Measurements from ENCODE around the gene TNFRSF25.
"Not testable (repeated sequence)": the region's sequence is repeated elsewhere in the genome, so short reads cannot be mapped to it uniquely, and the experiment has no call there.

Gene TNFRSF25

DNA sequence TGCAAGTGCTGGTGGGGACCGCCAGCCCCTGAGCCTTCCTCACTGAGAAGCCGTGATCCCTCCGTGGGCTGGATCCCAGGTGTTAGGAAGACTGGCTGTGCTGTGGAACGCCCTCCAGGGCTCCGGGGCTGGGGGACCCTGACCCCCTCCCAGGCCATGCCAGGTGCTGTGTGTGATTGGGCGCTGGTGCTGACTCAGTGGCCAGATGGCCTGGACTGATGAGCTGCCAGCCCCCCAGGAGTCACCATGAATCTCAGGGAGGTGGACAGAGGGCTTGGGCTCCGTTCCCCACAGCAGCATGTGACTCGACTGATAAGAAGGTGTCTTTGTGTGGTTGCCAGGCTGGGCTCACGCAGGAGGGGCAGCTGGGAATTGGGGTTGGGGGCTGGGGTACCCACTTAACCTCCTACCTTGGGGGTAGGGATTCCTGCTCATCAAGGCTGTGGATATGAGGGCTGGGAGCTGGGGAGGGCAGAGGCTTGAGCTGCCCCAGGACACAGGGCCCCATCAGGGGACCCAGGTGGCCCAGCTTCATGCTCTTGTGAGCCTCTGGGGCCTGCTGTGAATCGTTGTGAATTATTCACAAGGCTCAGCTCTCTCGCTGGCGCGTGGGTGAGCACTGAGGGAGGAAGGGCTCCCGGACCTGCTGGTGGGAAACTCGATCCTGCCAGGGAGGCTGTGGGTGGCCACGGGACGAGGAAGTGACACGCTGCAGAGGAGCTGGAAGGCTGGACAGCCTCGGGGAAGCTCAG is 36.1 kb downstream of the TNFRSF25 start:
- DNase-seq, result not testable (repeated sequence)

GRCh38 chr1:6428453-6428852 is 37.5 kb downstream of the TNFRSF25 start:
- DNase-seq, result not testable (repeated sequence)

DNA sequence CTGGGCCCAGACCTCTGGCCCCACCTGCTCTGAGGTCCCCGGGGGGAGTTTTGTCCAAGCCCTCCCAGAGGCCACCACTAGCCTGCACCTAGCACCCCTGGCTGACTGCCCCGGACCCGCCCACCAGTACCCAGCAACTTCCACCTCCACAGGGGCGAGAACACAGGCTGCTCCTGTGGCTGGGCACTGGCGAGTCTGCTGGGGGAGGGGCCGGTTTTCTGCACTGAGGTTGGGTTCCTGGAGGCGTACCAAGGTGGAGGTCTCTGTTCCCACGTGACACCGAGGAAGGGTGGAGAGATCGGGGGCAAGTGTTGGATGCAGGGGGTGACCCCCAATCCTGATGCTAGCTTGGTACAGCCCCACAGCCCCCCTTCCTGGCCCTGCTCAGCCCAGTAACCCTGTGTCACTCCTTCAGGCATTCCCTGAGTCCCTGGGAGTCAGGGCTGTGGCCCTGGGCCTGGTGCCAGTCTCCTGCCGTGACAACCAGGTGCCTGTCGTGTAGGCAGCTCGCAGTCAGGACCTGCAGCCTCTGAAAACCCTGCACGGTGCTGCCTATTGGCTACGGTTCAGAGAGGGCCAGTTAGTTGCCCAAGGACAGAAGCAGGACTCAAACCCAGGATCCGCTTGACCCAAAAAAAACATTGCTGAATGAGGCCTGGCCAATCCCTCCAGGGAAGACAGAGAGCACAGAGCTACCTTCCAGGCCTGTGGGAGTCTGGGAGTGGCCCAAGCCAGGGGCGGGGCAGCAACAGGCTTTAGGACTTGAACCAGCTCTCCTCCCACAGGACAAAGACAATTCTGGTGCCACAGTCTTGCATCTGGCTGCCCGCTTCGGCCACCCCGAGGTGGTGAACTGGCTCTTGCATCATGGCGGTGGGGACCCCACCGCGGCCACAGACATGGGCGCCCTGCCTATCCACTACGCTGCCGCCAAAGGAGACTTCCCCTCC is 38.3 kb downstream of the TNFRSF25 start:
- no peak for DNase-seq

DNA sequence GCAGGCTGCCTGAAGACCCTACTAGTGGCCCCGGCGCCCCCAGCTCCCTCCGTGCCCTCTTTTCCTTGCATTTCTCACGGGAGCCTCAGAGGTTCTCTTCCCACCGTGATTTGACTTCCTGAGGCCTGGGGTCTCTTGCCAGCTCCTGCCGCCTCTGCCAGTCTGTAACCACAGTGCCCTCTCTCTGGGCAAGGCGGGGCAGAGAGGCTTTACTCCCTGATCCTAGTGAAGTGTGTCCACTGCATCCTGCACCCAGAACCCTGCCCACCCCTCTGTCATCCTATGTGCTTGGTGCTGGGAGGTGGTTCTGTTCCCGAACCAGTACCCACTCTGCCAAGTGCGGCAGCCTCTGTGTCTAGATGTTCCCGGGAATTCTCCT is 39.0 kb downstream of the TNFRSF25 start:
- no peak for DNase-seq

- no peak for DNase-seq
Measured at GRCh38 chr1:6426277-6426971, 39.5 kb downstream of the TNFRSF25 start.

- no peak for DNase-seq
Measured at GRCh38 chr1:6425658-6426057, 40.3 kb downstream of the TNFRSF25 start.

GRCh38 chr1:6424619-6425593 is 41.1 kb downstream of the TNFRSF25 start, which contains the start of gene ESPN:
TSS of gene ESPN (plus strand) at chr1:6424776. CDS start at chr1:6424956, 180 bp downstream.
- DNase-seq, result no peak

GRCh38 chr1:6424000-6424565 is 41.9 kb downstream of the TNFRSF25 start:
- no peak for DNase-seq

DNA sequence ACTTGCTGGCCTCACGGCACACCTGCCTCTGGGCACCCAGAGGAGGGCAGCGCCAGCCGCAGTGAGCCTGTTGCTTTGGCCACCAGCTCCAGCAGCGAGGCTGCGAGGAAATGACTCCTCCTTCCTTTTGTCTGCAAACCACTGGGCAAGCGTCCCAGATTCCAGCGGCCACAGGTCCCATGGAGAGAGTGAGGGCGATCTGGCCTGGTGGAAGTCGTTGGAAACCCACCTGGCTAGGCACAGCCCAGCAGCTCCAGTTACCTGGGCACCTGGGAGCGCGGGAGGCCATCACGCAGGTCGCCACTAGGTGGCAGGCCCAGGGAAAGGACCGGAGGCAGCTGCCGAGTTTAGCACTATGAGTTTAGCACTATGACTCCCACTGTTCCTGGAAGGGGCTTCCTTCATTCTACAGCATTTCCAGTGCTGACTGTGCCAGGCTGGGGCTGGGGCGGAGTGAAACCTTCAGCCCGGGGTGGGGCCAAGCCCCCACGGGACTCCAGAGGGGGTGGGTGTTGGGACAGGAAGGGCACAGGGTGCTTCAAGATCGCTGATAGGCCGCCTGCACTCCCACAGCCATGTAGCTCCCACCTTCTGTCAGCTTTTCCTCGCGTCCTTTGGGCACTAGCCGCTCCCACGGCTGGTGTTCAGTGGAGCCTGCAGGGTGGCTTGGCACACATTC is 42.5 kb downstream of the TNFRSF25 start:
- DNase-seq, result peak; percentile 69

DNA sequence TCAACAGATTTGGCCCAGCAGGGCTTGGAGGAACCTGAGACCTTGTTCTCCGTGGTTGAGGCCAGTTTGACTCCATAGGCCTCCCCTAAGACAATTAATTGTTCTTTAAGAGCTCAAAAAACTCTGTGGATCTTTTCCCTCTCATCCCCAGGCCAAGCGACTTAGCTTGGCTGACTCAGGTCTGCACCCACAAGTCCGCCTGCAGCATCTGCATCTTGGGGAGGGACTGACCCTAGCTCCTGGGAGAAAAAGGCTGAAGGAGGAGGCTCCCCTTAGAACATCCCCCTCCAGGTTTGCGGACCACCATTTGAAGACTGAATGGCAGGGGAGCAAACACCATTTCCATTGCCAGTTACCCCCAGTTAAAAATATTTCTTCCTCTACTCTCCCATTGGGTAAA is 44.7 kb downstream of the TNFRSF25 start:
- DNase-seq, result no peak

GRCh38 chr1:6420454-6421042 is 45.4 kb downstream of the TNFRSF25 start:
- no peak for DNase-seq

GRCh38 chr1:6419804-6420453 is 46.0 kb downstream of the TNFRSF25 start, which contains the start of gene HES2:
TSS of gene HES2 (minus strand) at chr1:6419919. CDS start at chr1:6419820, 99 bp downstream.
- peak; percentile 12 for DNase-seq

GRCh38 chr1:6419397-6419803 is 46.6 kb downstream of the TNFRSF25 start:
- DNase-seq, result peak; percentile 7

- no peak for DNase-seq
Measured at GRCh38 chr1:6418668-6419396, 47.1 kb downstream of the TNFRSF25 start.

DNA sequence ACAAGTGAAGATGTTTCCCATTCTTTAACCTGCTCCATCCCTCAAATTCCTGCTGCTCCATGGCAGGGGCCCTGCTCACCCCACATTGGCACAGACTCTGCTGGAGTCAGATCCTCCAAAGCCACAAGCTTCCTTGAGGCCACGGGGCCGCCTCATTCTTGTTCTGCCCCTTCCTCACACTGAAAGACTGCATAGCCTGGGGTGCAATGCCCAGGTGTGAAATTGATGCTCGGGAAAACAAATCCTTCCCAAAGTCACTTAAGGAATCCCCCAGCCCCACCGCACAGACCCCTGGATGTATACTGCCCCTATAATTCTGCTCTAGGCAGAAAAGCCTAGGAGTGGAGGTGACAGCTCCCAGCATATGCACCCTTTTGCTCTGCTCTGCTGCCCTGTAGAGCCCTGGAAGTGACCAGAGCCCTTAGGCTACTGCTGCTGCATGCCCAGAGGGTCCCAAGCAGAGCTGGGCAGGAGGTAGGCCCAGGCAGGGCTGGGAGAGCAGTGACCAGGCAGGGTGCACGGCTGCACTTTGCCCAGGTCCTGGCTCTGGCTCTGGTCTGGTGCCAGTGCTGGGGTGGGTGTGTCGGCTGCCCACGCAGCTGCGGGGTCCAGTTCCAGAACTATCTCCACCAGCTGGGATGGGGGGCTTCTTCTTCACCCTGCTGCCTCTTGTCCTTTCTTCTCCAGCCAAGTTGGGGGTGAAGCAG is 47.9 kb downstream of the TNFRSF25 start:
- DNase-seq, result no peak

- DNase-seq, result no peak
Measured at GRCh38 chr1:6416906-6417305, 49.1 kb downstream of the TNFRSF25 start.

DNA sequence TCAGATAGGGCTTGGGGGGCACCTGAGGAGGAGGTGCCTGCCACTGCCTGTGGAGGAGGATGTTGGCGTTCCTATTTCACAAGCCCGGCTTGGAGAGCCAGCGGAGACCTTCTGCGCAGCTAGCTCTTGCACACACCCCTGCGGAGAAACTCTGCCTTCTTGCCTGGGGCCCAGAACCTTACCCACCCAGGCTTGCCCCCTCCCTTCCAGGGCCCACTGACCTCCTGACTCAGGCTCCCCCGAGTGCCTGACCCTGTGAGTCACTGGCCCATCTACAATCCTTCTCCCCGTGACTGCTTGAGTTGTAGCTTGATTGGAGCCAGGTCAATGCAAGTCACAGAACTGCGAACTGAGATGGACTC is 49.7 kb downstream of the TNFRSF25 start:
- DNase-seq, result no peak

DNA sequence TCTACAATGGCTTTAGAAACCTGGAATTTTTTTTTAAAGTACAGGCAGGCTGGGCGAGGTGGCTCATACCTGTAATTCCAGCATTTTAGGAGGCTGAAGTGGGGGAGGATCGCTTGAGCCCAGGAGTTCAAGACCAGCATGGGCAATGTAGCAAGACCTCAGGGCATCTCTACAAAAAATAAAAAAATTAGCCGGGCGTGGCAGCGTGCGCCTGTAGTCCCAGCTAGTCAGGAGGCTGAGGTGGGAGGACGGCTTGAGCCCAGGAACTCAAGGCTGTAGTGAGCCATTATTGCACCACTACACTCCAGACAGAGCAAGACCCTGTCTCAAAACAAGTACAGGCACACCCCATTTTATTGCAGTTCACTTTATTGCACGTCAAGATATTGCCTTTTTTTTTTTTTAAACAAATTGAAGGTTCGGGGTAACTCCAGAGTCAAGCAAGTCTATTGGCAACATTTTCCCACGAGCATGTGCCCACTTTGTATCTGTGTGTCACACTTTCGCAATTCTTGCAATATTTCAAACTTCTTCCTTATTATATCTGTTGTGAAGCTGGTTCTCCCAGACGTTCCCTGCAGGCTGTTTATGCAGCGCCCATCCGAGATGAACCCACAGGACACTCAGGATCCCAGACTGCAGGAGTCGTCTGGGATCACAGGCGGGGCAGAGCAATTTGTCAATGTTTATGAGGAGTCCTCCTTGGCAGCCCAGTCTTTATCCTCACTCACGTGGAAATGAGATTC is 50.9 kb downstream of the TNFRSF25 start:
- DNase-seq, result no peak

All from stimulated activated CD4-positive, alpha-beta T cell treated with anti-CD3 and anti-CD28 coated beads, Interleukin-12 subunit alpha, Interleukin-12 subunit beta, amount 100 ng/mL, for 4 hours (primary cell).